Large intestine (tissue), 3 donors: ENCODE results near the gene DDX17. TPM values are rescaled to one million over a fixed set of nuclear protein-coding genes. Genes with fewer than 3 reads are reported as not detected.

Experiments used
- DNase-seq, 2 donors: peaks; one replicate each; pipeline versions ENCODE4 v3.0.0 to v3.0.0-alpha.2; 2013
- H3K27ac ChIP-seq: one replicate; pipeline ENCODE4 v1.5.1; 2013; ENCODE audit warnings: low read length
- H3K27me3 ChIP-seq: 2 replicates; pipeline ENCODE4 v1.6.1; 2013; ENCODE audit warnings: low read length; ENCODE audit not compliant: control insufficient read depth, insufficient read depth
- H3K36me3 ChIP-seq: 2 replicates; pipeline ENCODE4 v1.6.1; 2013; ENCODE audit warnings: low read length; ENCODE audit not compliant: control insufficient read depth, insufficient read depth
- H3K4me1 ChIP-seq: one replicate; pipeline ENCODE4 v1.6.1; 2013; ENCODE audit warnings: low read length; ENCODE audit not compliant: control insufficient read depth, insufficient read depth
- H3K4me3 ChIP-seq: one replicate; pipeline ENCODE4 v1.5.1; 2013; ENCODE audit warnings: low read length
- H3K9me3 ChIP-seq: one replicate; pipeline ENCODE4 v1.6.1; 2013; ENCODE audit warnings: mild to moderate bottlenecking, low read depth, low read length, moderate library complexity; ENCODE audit not compliant: control insufficient read depth
- WGBS: methylation state at CpG from one replicate; pipeline ENCODE4 v1.1.5; 2013; ENCODE audit warnings: low lambda C conversion rate; ENCODE audit not compliant: insufficient coverage; 5-methylcytosine and 5-hydroxymethylcytosine counted together
- polyA plus RNA-seq: library from polyadenylated mRNA; unstranded; fragments of 120-200 nt; gene quantifications from one replicate; pipeline ENCODE4 v1.2.1, GENCODE V29; 2013

Gene DDX17
- polyA plus RNA-seq, 1 donor, result 521 TPM

DNA sequence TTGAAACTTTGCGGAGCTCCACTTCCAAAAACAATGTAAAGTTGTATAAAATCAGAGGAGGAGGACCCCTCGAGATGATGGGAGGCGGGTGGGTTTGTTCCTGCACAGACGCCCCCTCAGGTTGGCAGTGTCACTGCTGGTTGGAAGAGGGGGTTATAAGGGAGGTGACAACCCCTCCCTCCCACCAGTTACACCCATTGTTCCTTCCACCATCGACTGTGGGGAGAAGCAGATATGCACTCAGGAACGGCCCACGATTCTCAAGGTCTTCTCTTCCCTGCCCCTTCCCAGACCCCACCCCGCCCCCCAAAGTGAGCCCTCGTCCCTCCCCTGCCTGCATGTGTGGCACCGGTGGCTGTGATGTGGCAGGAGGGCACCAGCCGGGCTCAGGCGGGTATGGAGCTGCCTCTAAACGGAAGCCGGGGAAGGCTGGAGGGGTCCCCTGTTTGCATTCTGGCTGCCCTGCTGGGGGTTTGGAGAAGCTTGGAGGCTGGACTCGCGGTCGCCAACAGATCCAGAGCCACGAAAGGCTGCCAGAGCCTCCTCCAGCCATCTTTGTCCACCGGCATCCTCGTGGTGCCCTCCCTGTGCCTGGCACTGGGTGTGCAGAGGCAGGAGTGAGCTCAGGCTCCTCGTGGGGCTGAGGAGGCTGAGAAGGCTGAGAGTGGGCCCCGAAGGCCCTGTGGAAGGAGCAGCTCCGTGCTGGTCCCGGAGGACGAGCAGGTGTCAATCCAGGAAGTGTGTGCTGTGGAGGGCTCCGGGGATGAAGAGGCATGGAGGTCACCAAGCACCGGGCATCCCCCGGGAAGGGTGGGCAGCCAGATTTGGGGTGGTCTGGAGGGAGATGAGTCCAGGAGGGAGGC lies 37.4 kb downstream of the DDX17 start:
- H3K4me1 ChIP-seq, result peaks cover 12% of the 10 kb centered on the region
- H3K27me3 ChIP-seq, result peaks cover 11% of the 10 kb centered on the region
- H3K36me3 ChIP-seq, result no peaks in the 10 kb centered on the region
- WGBS, result no CpG with 5 or more reads among the region's 28 CpGs
- H3K4me3 ChIP-seq, result peak overlapping the region; percentile 85
- H3K9me3 ChIP-seq, result no peaks in the 10 kb centered on the region
- DNase-seq, result no peak
- H3K27ac ChIP-seq, result no peak overlapping the region

DNA sequence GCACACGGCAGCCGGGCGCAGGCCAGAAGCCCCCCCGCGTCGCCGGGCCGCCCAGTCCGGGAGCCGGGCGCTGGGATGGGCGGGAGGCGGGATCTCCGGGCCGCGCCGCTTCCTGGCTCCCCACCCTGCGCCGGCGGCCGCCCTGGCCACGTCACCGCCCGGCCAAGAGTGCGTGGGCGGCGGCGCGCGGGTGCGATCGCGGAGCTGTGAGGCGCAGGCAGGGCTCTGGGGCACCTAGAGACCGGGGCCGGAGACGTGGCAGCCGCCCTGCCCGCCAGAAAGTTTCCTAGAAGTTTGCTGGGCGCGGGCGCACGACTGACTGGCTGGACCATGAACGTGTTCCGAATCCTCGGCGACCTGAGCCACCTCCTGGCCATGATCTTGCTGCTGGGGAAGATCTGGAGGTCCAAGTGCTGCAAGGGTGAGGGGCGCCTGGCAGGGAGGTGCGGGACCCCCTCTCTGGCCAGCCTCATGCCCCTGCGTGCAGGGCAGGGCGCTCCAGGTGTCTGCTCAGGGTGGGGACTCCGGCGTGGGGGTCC lies 38.1 kb downstream of the DDX17 start, which contains the start of gene KDELR3:
Gene KDELR3, plus strand, starts transcription at position 193 of the 539 bp plus-strand sequence. Its CDS starts 138 bp downstream, at position 331.
- Histone ChIP-seq H3K4me3 (peak within 1 kb of the TSS; percentile 85), H3K36me3 (no peaks in the 10 kb centered on the region), H3K27ac (no peak within 1 kb of the TSS), H3K4me1 (peaks cover 18% of the 10 kb centered on the region), H3K27me3 (peaks cover 14% of the 10 kb centered on the region), H3K9me3 (no peaks in the 10 kb centered on the region)
- WGBS, result no CpG with 5 or more reads among the region's 53 CpGs
- DNase-seq, result peak; percentile 56 to 82

DNA sequence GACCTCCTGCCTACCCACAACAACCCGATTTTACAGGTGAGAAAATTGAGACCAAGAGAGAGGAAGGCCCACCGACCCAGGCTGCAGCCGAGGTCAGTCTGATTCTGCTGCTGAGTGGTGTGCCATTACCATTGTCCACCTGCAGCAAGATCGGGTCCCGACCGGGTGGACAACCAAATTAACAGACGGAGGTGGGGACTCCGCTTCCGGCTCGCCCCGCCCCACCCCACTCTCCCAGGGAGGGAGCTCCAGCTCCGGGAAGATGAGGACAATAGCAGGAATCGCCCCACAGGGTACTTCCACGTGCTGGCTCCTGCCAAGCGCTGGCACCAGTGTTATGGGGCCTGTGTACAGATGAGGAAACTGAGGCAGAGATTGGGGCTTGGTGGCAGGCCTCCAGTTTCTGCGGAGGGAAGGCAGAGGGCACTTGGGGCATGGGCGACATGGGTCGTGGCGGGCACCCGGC lies 38.6 kb downstream of the DDX17 start:
- DNase-seq, result no peak

GRCh38 chr22:38465673-38466490 lies 40.2 kb downstream of the DDX17 start:
- DNase-seq, result no peak
- H3K36me3 ChIP-seq, result no peaks in the 10 kb centered on the region
- H3K27me3 ChIP-seq, result peaks cover 28% of the 10 kb centered on the region
- no peak overlapping the region for H3K27ac ChIP-seq
- no peak overlapping the region for H3K4me3 ChIP-seq
- WGBS, result no CpG with 5 or more reads among the region's 26 CpGs
- peaks cover 30% of the 10 kb centered on the region for H3K4me1 ChIP-seq
- no peaks in the 10 kb centered on the region for H3K9me3 ChIP-seq

More for the DNA sequence above, 38.6 kb downstream of the DDX17 start:
- Histone ChIP-seq H3K4me1 (peaks cover 19% of the 10 kb centered on the region), H3K36me3 (no peaks in the 10 kb centered on the region), H3K9me3 (no peaks in the 10 kb centered on the region), H3K27ac (no peak overlapping the region), H3K4me3 (peak overlapping the region; percentile 85), H3K27me3 (peaks cover 15% of the 10 kb centered on the region)
- no CpG with 5 or more reads among the region's 20 CpGs for WGBS

GRCh38 chr22:38464992-38465672 lies 41.0 kb downstream of the DDX17 start:
- no peak for DNase-seq
- Histone ChIP-seq H3K9me3 (no peaks in the 10 kb centered on the region), H3K36me3 (no peaks in the 10 kb centered on the region), H3K27me3 (peaks cover 36% of the 10 kb centered on the region), H3K27ac (no peak overlapping the region), H3K4me3 (no peak overlapping the region), H3K4me1 (peaks cover 30% of the 10 kb centered on the region)
- WGBS, result 95% methylated on average over 3 of the region's 10 CpGs

DNA sequence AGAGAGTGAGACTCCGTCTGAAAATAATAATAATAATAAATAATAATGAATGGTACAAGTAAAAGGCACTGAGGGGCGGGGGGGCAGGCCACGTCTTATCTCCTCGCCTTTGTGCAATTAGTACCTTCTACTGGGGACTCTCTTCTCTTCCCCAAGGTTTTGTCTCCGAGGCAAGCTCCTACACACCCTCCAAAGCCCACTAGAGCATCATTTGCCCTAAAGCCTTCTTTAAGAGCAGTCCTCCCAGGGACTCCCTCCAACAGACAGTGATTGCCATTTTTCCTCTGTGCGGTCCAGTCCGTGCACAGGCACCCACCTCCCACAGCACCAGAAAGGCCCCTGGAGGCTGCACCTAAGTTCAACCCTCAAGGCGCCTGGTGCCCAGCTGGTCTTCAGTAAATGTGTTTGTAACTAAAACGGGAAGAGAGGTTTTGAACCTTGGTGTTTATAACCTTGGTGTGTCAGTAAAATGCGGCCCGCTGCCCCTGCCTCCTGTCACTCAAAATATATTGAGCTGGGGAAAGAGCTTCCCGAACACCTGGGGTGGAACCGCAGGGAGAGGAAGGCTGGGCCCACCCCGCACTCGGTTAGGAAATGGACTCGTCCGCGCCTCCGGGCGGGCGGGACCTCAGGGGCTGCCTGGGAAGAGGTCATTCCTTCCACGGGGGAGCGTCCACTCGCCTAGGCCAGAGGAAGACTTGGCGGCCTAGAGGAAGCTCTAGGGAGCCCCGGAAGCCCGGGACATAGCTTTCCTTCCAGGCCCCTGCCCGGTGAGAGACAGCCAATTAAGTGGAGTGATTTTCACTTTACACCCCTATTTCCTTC lies 42.9 kb downstream of the DDX17 start:
- Histone ChIP-seq H3K27ac (peak overlapping the region; percentile 6), H3K4me3 (peak overlapping the region; percentile 21), H3K36me3 (no peaks in the 10 kb centered on the region), H3K4me1 (peaks cover 30% of the 10 kb centered on the region), H3K27me3 (peaks cover 53% of the 10 kb centered on the region), H3K9me3 (no peaks in the 10 kb centered on the region)
- DNase-seq, result peak in 1 of 2 donors; percentile 69
- WGBS, result no CpG with 5 or more reads among the region's 28 CpGs

DNA sequence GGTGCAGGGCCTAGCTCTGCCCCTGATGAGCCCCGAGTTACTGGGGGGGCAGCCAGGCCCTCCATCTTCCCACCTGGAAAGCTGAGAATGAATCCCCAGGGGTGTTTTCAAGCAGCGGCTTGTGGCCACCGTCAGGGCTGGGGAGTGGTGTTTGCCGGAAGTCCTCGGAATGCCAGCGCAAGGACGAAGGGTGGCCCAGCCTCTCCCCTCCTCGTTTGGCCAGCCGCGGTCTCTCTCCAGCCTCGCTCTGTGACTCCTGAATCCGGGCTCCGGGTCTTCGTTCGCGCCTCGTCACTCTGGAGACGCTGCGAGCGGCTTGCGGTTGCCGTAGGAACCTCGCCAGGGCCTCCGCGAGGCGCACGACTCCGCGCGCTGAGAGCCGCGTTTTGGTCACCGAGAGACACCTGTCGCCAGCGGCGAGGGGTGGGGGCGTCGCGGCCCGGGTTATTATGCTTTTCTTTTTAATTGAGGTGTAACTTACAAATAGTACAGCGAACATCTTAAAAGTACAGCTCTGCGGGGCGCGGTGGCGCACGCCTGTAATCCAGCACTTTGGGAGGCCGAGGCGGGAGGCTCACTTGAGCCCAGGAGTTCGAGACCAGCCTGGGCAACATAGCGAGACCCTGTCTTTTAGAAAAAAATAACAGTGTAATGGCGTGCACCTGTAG lies 44.6 kb downstream of the DDX17 start:
- H3K27me3 ChIP-seq, result peaks cover 62% of the 10 kb centered on the region
- H3K36me3 ChIP-seq, result no peaks in the 10 kb centered on the region
- H3K9me3 ChIP-seq, result no peaks in the 10 kb centered on the region
- H3K4me1 ChIP-seq, result peaks cover 24% of the 10 kb centered on the region
- no peak overlapping the region for H3K4me3 ChIP-seq
- DNase-seq, result peak; percentile 65 to 81
- WGBS, result no CpG with 5 or more reads among the region's 51 CpGs
- H3K27ac ChIP-seq, result no peak overlapping the region

- no peaks in the 10 kb centered on the region for H3K9me3 ChIP-seq
- no peaks in the 10 kb centered on the region for H3K36me3 ChIP-seq
- H3K4me3 ChIP-seq, result no peak overlapping the region
- peaks cover 26% of the 10 kb centered on the region for H3K4me1 ChIP-seq
- H3K27ac ChIP-seq, result no peak overlapping the region
- DNase-seq, result no peak
- WGBS, result no CpG with 5 or more reads among the region's 9 CpGs
- H3K27me3 ChIP-seq, result peaks cover 66% of the 10 kb centered on the region
Observed at GRCh38 chr22:38461057-38461413, 45.1 kb downstream of the DDX17 start.

- DNase-seq, result no peak
- no peak overlapping the region for H3K27ac ChIP-seq
- peaks cover 27% of the 10 kb centered on the region for H3K4me1 ChIP-seq
- no peaks in the 10 kb centered on the region for H3K9me3 ChIP-seq
- H3K4me3 ChIP-seq, result no peak overlapping the region
- WGBS, result no CpG with 5 or more reads among the region's 8 CpGs
- no peaks in the 10 kb centered on the region for H3K36me3 ChIP-seq
- H3K27me3 ChIP-seq, result peaks cover 63% of the 10 kb centered on the region
Observed at GRCh38 chr22:38460426-38460840, 45.7 kb downstream of the DDX17 start.
